Measurements from ENCODE around the gene ADPRH.

GRCh38 chr3:119597548-119598288 lies 18.4 kb downstream of the ADPRH start, which contains the start of gene PLA1A:
- TF ChIP-seq POLR2A (IDR thresholded peaks at IDR 0.05; ENCODE audit: low read length) (no peak), GATA1 (IDR thresholded peaks at IDR 0.05; ENCODE audit: low read depth, low read length) (no peak)
